Osteoblast (primary cell): ENCODE results near the gene MAP3K21. TPM values are rescaled to one million over a fixed set of nuclear protein-coding genes. Genes with fewer than 3 reads are reported as not detected.

Experiments
- DNase-seq: peaks from one replicate; pipeline ENCODE4 v3.0.0; 2011; ENCODE audit warnings: low spot score, mixed read lengths; ENCODE audit not compliant: insufficient read length; ENCODE audit errors: missing footprints
- H2AFZ ChIP-seq: 2 replicates; pipeline ENCODE4 v1.6.0; 2011; ENCODE audit warnings: mild to moderate bottlenecking, low read length
- H3K27ac ChIP-seq: 2 replicates; pipeline ENCODE4 v1.5.1; 2011; ENCODE audit warnings: mild to moderate bottlenecking, low read depth, low read length, moderate library complexity
- H3K27me3 ChIP-seq: 2 replicates; pipeline ENCODE4 v1.6.0; 2012; ENCODE audit warnings: mild to moderate bottlenecking, control low read depth, inconsistent platforms, low read length, moderate library complexity; ENCODE audit not compliant: insufficient read depth
- H3K36me3 ChIP-seq: 2 replicates; pipeline ENCODE4 v1.5.1; 2011; ENCODE audit warnings: mild to moderate bottlenecking, low read length, control low read depth, moderate library complexity; ENCODE audit not compliant: insufficient read depth
- H3K4me1 ChIP-seq: 2 replicates; pipeline ENCODE4 v1.5.1; 2011; ENCODE audit warnings: mild to moderate bottlenecking, low read length, control low read depth, moderate library complexity; ENCODE audit not compliant: insufficient read depth
- H3K4me2 ChIP-seq: 2 replicates; pipeline ENCODE4 v1.6.0; 2011; ENCODE audit warnings: mild to moderate bottlenecking, low read length; ENCODE audit not compliant: insufficient read depth
- H3K4me3 ChIP-seq: fragments of 200-600 bp; sonication (generic); 3 replicates; pipeline ENCODE4 v1.5.1; 2012; ENCODE audit warnings: mild to moderate bottlenecking, low read length, inconsistent platforms; ENCODE audit not compliant: insufficient read depth
- H3K79me2 ChIP-seq: 2 replicates; pipeline ENCODE4 v1.6.0; 2012; ENCODE audit warnings: mild to moderate bottlenecking, low read length, control low read depth, inconsistent platforms; ENCODE audit not compliant: insufficient read depth
- H3K9me3 ChIP-seq: 2 replicates; pipeline ENCODE4 v1.5.1; 2011; ENCODE audit warnings: low read depth, low read length, control low read depth
- H4K20me1 ChIP-seq: 2 replicates; pipeline ENCODE4 v1.6.0; 2012; ENCODE audit warnings: mild to moderate bottlenecking, low read length, control low read depth; ENCODE audit not compliant: insufficient read depth
- CTCF ChIP-seq: IDR thresholded peaks from 2 replicates; pipeline ENCODE4 v1.5.1; 2011; ENCODE audit warnings: mild to moderate bottlenecking, low read depth, low read length, moderate library complexity; ENCODE audit errors: extremely low read depth
- total RNA-seq: library from RNA; depleted of rRNA; stranded (reverse); fragments of >200 nt; gene quantifications from 2 replicates; pipeline ENCODE4 v1.2.3, GENCODE V29; 2012

Gene MAP3K21
- total RNA-seq, 1 donor, result under 0.01 TPM

GRCh38 chr1:233316473-233316872 lies 11.1 kb upstream of the MAP3K21 start:
- H3K9me3 ChIP-seq, result no peaks in the 10 kb centered on the region
- no peak overlapping the region for H3K4me2 ChIP-seq
- no peaks in the 10 kb centered on the region for H4K20me1 ChIP-seq
- H3K4me3 ChIP-seq, result no peak overlapping the region
- no peak for DNase-seq
- no peak for TF ChIP-seq CTCF
- no peaks in the 10 kb centered on the region for H3K4me1 ChIP-seq
- H3K36me3 ChIP-seq, result no peaks in the 10 kb centered on the region
- no peak overlapping the region for H2AFZ ChIP-seq
- no peaks in the 10 kb centered on the region for H3K79me2 ChIP-seq
- peaks cover 3% of the 10 kb centered on the region for H3K27me3 ChIP-seq
- H3K27ac ChIP-seq, result no peak overlapping the region

GRCh38 chr1:233319272-233319671 lies 8.3 kb upstream of the MAP3K21 start:
- Histone ChIP-seq H3K27me3 (peaks cover 3% of the 10 kb centered on the region), H3K79me2 (no peaks in the 10 kb centered on the region), H3K4me1 (no peaks in the 10 kb centered on the region), H3K4me3 (no peak overlapping the region), H3K36me3 (no peaks in the 10 kb centered on the region), H3K4me2 (no peak overlapping the region), H4K20me1 (no peaks in the 10 kb centered on the region), H3K27ac (no peak overlapping the region), H3K9me3 (no peaks in the 10 kb centered on the region), H2AFZ (no peak overlapping the region)
- TF ChIP-seq CTCF, result no peak
- DNase-seq, result no peak

GRCh38 chr1:233320023-233320422 lies 7.5 kb upstream of the MAP3K21 start:
- Histone ChIP-seq H3K79me2 (no peaks in the 10 kb centered on the region), H2AFZ (no peak overlapping the region), H4K20me1 (no peaks in the 10 kb centered on the region), H3K27me3 (no peaks in the 10 kb centered on the region), H3K4me2 (no peak overlapping the region), H3K4me3 (no peak overlapping the region), H3K27ac (no peak overlapping the region), H3K36me3 (no peaks in the 10 kb centered on the region), H3K4me1 (no peaks in the 10 kb centered on the region), H3K9me3 (no peaks in the 10 kb centered on the region)
- no peak for TF ChIP-seq CTCF
- DNase-seq, result no peak

- peaks cover 12% of the 10 kb centered on the region for H3K27me3 ChIP-seq
- H2AFZ ChIP-seq, result no peak overlapping the region
- no peaks in the 10 kb centered on the region for H3K36me3 ChIP-seq
These were observed 3.8 kb upstream of the MAP3K21 start for GRCh38 chr1:233323718-233324117.

More at GRCh38 chr1:233323718-233324117, 3.8 kb upstream of the MAP3K21 start:
- no peak for DNase-seq
- H3K4me3 ChIP-seq, result no peak overlapping the region
- no peak for TF ChIP-seq CTCF
- no peaks in the 10 kb centered on the region for H3K9me3 ChIP-seq
- no peaks in the 10 kb centered on the region for H3K4me1 ChIP-seq
- no peak overlapping the region for H3K4me2 ChIP-seq
- no peaks in the 10 kb centered on the region for H4K20me1 ChIP-seq
- H3K79me2 ChIP-seq, result no peaks in the 10 kb centered on the region
- H3K27ac ChIP-seq, result no peak overlapping the region
